Endothelial cell of umbilical vein (primary cell): ENCODE data around the gene SMC6.

Experiments used
- CTCF ChIP-seq, 2 donors: IDR thresholded peaks; 1 replicate in 1 of 2; 2 replicates in 1 of 2; pipeline ENCODE4 v1.5.1; 2011; ENCODE audit warnings: low read length in 2 of 2, mild to moderate bottlenecking in 2 of 2, moderate library complexity in 2 of 2, control low read depth in 1 of 2, inconsistent platforms in 1 of 2, low read depth in 1 of 2; ENCODE audit not compliant: insufficient read depth in 1 of 2; ENCODE audit errors: extremely low read depth in 1 of 2
- EZH2 ChIP-seq: IDR thresholded peaks from 2 replicates; pipeline ENCODE4 v1.6.1; 2012; ENCODE audit warnings: borderline replicate concordance, low read depth, mild to moderate bottlenecking, moderate library complexity, low read length, inconsistent platforms; ENCODE audit not compliant: severe bottlenecking
- FOS ChIP-seq: IDR thresholded peaks from 2 replicates; pipeline ENCODE4 v1.6.1; 2011; ENCODE audit warnings: mild to moderate bottlenecking, low read length, moderate library complexity, borderline replicate concordance; ENCODE audit not compliant: insufficient read depth
- GATA2 ChIP-seq: IDR thresholded peaks from 2 replicates; pipeline ENCODE4 v1.7.0; 2011; ENCODE audit warnings: low read depth, mild to moderate bottlenecking, moderate library complexity, mixed read lengths, low read length; ENCODE audit not compliant: insufficient read length, insufficient read depth
- JUN ChIP-seq: IDR thresholded peaks from 2 replicates; pipeline ENCODE4 v1.6.1; 2011; ENCODE audit warnings: borderline replicate concordance, low read depth; ENCODE audit not compliant: insufficient read length, insufficient read depth
- MAX ChIP-seq: IDR thresholded peaks from 2 replicates; pipeline ENCODE4 v1.6.1; 2011; ENCODE audit not compliant: insufficient read depth, insufficient read length
- MYC ChIP-seq: IDR thresholded peaks from one replicate; pipeline ENCODE4 v1.6.1; 2011; ENCODE audit warnings: mild to moderate bottlenecking, low read depth, low read length
- POLR2A ChIP-seq: IDR thresholded peaks from 2 replicates; pipeline ENCODE4 v1.6.1; 2012; ENCODE audit warnings: low read depth, mild to moderate bottlenecking, control low read depth, low read length
- POLR2AphosphoS5 ChIP-seq: IDR thresholded peaks from 2 replicates; pipeline ENCODE4 v1.6.1; 2012; ENCODE audit warnings: low read depth, mild to moderate bottlenecking, control low read depth, low read length, moderate library complexity; ENCODE audit not compliant: insufficient read depth

- no peak for TF ChIP-seq MYC
- no peak for TF ChIP-seq POLR2A
- TF ChIP-seq CTCF (IDR thresholded peaks at IDR 0.05; ENCODE audit: extremely low read depth in 1 of 2, insufficient read depth in 1 of 2, low read depth in 1 of 2, low read length in 2 of 2): no peak
- TF ChIP-seq POLR2AphosphoS5: no peak
- TF ChIP-seq EZH2: no peak
- no peak for TF ChIP-seq MAX
- TF ChIP-seq GATA2: no peak
- TF ChIP-seq FOS: no peak
- TF ChIP-seq JUN: no peak
Measured at GRCh38 chr2:17791817-17792130, 38.2 kb upstream of the SMC6 start.
